T-helper 1 cell treated with Interleukin-12 subunit alpha and Interleukin-12 subunit beta and Interleukin-4 antibody, amounts not matched to agents 30 ng/mL and 1 ng/mL, for 36 hours (primary cell): ENCODE results near the gene SCNN1A. TPM values are rescaled to one million over a fixed set of nuclear protein-coding genes. Genes with fewer than 3 reads are reported as not detected.

Source experiments
- intact Hi-C: fragments of 100-400 bp; cut with micrococcal nuclease; formaldehyde crosslinking; loops from one replicate; pipeline ENCODE4 v1.15.1; 2024
- total RNA-seq: library from RNA; stranded (reverse); gene quantifications from 2 replicates; pipeline ENCODE4 v1.2.3, GENCODE V29; 2022

SCNN1A gene
- 0.07 TPM in 1 of 2 replicates, not detected in the other for total RNA-seq

DNA sequence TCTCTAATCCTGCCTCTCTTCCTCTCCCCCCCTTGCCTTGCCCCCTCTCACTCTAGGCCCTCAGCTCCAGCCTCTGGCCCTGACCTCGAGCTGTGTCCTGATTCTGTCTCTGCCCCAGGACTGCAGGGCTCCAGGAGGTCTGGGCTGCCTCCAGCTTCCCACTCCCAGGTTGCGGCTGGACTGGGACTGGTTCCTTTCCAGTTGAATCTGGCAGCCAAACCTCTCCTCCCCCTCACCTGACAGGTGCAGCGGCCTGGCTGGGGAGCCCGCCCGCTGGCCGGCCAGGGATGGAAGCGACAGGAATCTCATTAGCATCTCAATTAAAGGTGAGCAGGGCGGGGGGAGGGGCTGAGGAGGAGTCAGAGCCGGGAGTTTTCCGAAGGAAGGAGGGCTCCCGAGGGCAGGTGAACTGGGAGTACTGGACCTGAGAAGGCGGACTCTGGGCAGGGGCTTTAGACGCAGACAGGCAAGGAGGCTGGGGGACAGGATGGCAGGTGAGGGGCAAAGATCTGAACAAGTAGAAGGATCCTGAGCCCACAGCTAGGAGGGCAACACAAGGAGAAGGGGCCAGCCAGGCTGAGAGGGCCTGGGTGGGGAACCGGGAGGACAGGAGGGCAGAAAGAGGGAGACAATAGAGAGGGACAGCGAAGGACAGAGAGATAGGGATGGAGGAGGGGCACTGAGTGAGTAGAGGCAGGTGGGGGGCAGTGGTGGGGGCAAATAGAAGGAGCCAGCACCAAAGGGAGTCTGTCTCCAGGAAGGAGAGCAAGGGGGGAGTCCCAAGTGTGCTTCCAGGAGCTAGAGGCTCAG is at the start of gene SCNN1A:
Gene SCNN1A (minus strand): TSS at position 295 of the 810 bp plus-strand sequence. CDS start 780 bp downstream, outside the sequence.
- intact Hi-C loops = no loop called here

DNA sequence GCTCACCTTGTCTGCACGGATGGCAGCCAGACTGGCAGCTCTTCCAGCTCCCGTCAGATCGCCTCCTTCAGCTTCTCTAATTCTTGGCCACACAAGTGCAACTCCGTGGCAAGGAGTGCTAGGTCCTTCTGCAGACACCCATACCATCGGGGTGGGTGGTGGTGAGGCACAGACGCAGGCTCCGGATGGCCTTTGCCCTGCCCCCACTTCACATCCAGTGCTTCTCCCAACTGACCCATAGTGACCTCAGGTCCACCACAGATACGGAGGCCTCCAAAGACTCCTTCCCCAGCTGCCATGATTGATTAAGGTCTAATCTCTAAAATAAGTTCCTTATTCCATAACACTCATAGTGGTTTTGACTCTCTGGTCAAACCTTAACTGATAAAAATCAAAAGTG is 49.5 kb upstream of the SCNN1A start:
- intact Hi-C loops = no loop called here

DNA sequence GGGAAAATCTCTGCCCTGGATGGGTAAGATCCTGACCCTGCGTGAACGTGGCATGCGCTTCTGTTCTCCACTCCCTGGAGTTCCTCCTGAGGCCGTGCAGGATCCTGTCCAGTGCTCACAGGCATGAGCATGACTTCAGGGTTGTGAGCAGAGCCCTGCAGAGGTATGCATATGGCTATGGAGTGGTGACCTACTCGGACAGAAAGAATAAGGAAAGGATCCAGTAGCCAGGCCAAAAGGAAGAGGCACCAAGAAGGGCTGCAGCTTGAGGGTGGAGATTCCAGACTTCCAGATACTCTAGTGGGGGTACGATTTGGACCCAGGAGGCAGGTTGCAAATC is 48.6 kb upstream of the SCNN1A start:
- intact Hi-C loops = no loop called here

DNA sequence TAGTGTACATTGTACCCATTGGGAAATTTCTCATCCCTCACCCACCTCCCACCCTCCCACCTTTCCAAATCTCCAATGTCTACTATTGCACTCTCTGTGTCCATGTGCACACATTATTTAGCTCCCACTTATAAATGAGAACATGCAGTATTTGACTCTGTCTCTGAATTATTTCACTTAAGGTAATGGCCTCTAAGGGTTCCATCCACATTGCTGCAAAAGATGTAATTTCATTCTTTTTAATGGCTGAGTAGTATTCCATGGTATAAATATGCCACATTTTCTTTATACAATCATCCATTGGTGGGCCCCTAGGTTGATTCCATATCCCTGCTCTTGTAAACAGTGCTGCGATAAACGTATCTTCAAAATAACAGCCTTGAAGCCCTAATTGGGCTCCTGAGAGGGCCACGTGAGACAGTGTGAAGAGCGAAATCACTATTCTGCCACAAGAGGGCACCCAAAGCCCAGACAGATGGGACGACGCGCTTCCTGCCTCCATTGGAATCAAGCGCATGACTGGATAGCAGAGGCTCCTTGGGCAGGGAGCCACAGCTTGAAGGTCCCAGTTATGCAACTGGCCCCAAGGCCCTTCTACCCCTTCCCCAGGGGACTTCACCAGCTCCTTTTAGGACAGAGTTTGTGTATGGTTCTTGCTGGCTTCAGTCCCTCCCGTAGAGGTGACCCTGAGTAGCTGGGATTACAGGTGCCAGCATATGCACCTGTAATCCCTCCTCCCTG is 48.1 kb upstream of the SCNN1A start:
- intact Hi-C loops = loop anchor here (1.0 kb wide), 10 partner anchors 21 to 135 kb away; partner anchors contain the start of genes CD27, GAPDH, MRPL51 and TAPBPL

DNA sequence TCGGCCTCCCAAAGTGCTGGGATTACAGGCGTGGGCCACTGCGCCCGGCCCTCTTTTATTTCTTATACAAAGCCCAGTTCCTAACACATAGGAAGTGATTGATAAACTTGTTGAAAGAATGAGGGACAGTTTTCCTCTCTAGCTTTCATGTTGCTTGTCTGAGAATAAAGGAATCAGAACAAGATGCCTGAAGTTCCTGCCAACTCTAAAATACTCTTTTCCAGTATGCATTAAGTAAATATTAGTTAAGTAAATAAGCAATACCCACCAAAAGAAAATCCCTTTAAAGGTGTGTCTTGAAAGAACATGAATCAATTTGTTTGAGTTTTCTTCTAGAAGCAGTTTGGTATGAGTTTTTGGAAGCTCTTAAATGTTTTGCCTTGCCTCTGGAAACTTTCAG is 45.0 kb upstream of the SCNN1A start:
- intact Hi-C loops = no loop called here

DNA sequence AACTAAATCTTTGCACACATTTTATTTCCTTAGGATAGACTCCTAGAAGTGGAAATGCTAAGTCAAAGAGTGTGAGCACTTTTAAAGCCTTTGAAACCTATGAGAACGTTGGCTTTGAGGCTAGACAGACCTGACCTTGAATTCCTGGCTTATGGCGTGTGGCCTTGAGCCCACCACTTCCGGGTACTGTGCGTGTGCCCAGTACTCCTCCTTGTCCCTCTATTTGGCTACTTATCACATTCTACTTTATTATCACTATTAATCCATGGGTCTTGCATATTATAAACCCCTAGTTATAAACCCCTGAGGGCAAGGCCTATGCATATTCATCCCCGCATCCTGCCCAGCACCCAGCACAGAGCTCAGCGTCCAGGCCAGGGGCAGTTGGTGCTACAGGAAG is 43.4 kb upstream of the SCNN1A start:
- intact Hi-C loops = no loop called here

DNA sequence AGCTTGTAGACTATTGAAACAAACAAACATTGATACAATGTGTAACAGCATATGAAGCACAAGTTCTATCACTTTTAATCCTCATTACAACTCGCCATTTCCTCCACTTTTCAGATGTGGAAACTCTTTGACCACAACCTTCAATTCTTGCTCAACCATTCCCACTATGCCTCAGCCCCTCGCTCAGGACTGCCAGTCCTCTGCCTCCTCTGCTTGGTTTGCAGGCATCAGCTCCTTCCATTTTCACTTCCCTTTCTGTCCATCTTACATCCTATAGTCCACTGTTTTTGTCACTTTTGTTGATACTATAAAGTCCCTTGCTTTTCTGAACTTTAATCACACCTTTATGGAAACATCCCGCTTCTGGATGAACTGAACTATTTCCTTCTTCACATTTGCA is 41.2 kb upstream of the SCNN1A start:
- intact Hi-C loops = no loop called here

DNA sequence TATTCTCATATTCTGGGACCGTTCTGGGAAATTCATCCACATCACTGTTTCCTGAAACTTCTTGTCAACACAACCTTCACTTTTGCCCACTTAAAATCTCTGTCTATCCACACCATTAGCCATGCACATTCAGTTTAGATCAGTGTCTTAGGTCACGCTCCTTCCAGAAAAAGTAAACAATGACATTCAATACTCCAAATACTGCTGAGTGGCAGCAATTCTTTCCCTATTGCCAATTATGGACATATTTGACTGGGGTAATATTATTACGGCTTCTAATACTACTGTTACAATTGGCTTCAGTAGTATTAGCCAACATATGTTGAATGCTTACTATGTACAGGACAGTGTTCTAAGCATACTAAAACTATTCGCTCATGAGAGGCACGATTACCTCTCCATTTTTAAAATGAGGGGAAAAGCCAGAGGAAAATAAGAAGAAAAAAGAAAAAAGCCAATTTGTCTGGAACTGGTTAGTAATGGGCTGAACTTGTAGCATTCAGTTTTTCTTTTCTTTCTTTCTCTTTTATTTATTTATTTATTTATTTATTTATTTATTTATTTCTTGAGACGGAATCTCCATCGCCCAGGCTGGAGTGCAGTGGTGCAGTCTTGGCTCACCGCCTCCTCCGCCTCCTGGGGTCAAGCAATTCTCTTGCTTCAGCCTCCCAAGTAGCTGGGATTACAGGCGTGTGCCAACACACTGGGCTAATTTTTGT is 32.0 kb upstream of the SCNN1A start:
- intact Hi-C loops = no loop called here

DNA sequence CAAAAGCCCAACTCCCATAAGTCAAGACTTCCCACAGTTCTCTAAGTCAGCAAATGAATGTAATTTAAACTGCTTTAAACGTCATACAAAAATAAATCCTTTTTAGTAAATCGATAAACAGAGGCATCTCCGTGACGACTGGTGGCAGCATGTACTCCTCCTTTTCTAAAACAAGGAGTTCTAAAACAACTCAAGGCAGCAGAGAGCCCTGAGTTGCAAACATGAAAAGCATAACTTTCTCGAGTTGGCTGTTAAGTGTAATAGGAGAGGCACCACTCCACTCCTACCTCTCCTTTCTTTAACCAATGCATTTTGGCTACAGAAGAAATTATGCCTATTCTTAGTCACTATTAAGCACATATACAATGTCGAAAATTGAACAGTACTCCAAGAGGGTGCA is 30.6 kb upstream of the SCNN1A start:
- intact Hi-C loops = no loop called here

DNA sequence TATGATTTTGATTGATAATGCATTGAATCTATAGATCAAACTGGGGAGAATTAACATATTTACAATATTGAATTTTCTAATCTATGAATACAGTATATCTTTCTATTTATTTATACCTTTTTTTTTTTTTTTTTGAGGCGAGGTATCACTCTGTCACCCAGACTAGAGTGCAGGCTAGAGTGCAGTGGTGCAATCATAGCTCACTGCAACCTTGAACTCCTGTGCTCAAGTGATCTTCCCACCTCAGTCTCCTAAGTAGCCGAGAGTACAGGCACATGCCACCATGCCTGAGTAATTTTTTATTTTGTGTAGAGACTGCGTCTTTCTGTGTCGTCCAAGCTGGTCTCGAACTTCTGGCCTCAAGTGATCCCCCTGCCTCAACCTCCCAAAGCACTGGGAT is 29.0 kb upstream of the SCNN1A start:
- intact Hi-C loops = no loop called here

DNA sequence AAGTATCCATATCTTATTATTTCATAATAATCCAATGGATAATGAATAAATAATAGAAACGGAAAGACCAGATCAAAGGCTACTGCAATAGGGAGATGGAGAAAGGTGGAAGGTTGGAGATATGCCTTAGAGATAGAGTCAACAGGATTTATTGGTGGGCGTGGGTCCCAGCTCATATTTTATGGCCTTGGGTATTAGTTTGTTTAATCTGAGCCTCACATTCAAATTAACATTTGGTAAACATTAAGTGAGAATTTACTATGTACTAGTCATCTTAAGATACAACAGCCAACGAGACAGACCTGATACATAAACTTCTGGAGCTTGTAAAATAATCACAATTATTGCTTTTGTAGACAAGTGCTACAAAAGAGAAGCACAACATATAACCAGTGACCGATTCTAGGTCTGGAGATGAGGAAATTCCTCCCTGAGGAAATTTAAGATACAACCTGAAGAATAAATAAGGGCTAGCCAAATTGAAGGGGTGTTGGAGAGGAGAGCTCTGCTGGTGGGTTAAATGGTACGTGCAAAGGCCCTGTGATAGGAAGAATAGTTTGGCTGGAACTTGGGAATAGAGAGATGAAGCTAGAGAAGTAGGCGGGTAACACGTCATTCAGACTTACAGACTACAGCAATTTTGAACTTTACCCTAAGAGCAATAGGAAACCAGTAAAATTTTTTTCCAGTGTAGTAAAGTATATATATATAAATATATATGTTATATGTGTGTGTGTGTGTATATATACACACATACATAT is 24.7 kb upstream of the SCNN1A start:
- intact Hi-C loops = no loop called here

DNA sequence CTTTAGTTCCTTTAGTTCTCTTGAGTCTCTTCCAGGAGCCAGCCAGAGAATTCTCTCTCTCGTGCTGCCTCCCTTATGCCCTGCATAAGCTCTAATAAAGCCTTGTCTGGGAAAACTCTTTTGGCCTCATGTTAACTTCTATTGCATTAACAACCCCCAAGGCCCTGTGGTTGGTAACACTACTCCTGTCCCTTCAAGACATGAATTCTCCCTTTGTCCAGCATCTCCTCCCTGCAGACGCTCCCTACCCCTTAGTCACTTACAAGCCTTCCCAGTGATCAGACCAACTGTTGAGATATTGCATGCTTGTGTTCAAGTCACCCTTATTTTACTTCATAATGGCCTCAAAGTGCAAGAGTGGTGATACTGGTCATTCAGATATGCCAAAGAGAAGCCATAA is 20.7 kb upstream of the SCNN1A start:
- intact Hi-C loops = no loop called here

DNA sequence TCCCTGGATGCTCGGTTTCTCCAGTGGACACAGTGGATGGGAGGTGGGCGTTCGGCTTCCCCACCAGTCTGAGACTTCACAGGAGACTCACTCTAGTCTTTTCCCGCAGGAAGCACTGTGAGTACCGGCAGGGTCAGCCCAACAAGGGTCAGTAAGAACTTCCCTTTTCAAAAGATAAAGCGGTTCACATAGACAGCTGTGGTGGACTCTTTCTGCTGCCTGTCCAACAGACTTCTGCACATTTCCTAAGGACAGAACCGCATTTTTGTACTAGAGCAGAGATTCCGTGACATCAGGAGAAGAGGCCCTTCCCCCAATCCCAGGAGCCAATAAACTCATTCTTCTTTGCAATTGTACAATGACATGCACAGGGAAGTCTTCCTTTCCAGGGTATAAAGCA is 19.0 kb upstream of the SCNN1A start:
- intact Hi-C loops = no loop called here

DNA sequence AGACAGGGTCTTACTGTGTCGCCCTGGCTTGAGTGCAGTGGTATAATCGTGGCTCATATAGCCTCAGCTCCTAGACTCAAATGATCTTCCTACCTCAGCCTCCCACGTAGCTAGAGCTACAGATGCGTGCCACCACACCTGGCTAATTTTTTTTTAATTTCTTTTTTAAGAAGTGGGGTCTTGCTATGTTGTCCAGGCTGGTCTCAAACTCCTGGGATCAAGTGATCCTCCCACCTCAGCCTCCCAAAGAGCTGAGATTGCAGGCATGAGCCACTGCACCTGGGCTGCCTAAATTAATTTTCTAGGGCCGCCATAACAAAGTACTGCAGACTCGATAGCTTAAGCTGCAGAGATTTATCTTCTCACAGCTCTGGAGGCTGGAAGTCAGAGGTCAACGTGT is 17.7 kb upstream of the SCNN1A start:
- intact Hi-C loops = no loop called here

DNA sequence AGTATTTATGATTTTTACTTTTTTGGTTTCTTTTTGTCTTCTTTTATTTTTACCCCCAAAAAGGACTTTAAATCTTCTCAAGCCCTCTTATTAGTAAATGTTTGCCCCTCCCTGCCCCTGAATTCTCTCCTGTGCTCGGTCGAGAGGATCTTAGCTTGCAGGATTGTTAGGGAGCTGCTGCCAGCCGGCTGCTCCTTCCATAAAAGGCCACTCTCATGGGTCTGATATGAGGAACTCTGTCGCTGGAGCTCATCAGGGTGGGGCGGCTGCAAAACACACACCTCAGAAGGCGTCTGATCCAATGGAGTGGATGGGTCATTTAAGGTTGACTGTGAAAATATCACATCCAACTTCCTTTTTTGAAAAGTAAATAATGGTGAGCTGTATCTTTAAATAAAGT is 17.1 kb upstream of the SCNN1A start:
- intact Hi-C loops = no loop called here

DNA sequence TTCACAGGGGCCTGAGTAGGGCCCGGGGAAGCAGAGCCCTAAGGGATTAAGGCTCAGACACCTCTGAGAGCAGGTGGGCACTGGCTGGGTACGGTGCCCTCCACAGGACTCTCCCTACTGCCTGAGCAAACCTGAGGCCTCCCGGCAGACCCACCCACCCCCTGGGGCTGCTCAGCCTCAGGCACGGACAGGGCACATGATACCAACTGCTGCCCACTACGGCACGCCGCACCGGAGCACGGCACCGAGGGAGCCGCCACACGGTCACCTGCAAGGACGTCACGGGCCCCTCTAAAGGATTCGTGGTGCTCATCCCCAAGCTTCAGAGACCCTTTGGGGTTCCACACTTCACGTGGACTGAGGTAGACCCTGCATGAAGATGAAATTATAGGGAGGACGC is 15.7 kb upstream of the SCNN1A start:
- intact Hi-C loops = no loop called here

DNA sequence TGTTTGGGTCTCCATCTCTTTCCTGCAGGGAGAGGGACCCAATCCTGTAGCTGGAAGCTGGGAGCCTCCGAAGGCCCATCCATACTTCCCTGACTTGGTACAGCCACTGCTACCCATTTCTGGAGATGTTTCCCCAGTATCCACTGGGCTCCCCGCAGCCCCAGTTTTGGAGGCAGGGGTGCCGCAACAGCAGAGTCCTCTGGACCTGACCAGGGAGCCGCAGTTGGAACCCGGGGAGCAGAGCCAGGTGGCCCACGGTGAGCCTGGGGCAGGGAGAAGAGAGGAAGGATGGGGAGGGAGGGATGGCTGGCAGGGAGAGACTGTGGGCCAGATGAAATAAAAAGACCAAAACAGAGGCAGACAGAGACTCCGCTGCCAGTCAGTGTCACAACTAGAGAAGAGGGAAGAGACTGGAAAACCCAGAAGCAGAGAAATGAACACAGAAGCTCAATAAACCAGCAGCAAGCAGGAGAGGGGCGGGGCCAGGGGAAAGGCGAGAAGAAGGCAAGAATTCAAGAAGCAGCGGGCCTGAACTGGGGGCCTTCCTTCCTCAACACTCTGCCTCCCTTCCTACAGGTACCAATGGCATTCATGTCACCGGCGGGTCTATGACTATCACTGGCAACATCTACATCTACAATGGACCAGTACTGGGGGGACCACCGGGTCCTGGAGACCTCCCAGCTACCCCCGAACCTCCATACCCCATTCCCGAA is 14.9 kb upstream of the SCNN1A start:
- intact Hi-C loops = no loop called here

DNA sequence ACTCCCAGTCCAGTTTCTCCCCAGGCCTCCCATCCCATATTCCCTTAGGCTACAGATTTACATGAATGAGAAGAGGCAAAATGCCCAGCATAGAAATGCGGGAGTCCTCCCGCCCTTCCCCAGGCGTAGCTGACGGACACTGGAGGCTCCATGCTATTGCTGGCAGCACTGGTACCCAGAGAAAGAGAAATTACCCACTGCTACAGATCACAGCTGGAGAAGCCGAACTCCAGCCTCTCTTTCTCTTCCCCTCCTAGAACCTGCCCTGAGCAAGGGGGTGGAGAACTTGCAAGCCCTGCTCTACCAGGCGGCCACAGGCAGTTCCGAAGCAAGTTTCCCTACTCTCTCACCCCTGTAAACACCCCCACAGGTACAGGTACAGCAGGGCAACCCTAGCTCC is 12.2 kb upstream of the SCNN1A start:
- intact Hi-C loops = no loop called here

DNA sequence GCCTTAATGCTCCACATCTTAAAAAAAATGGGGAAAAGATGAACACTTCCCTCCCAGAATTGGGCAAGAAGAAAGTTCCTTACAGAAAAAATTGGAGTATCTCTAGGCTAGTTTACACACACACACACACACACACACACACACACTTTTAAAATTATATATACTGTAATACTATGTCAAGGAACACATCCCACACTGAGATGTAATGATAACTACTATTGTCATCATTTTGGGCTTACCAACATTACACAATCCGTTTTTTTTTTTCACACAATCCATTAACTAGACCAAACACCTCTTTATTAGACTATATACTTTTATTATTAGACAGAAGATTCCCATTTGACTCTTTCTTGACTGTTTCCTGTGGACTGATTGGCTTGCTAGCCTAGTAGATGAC is 11.1 kb upstream of the SCNN1A start:
- intact Hi-C loops = no loop called here

DNA sequence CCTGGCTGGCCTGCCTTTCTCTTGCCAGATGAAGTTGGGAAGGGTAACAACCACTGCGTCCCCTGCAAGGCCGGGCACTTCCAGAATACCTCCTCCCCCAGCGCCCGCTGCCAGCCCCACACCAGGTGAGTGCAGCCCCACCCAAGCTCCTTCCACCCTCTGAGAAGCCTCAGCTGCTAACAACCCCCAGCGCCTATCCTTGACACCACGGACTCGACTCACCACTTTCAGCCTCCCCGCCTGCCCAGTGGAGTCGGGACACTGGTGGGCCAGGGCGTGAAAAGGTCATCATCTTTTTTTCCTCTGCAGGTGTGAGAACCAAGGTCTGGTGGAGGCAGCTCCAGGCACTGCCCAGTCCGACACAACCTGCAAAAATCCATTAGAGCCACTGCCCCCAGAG is 10.7 kb upstream of the SCNN1A start:
- intact Hi-C loops = no loop called here
